SK-N-MC (cell line): ENCODE data around the gene CDC42EP4.

Experiments used
- EZH2 ChIP-seq: fragments of 200-600 bp; sonication (generic); IDR thresholded peaks from one replicate; pipeline ENCODE4 v1.6.1; 2017; ENCODE audit warnings: antibody characterized with exemption
- POLR2AphosphoS5 ChIP-seq: IDR thresholded peaks from 2 replicates; pipeline ENCODE4 v1.6.1; 2012; ENCODE audit warnings: mild to moderate bottlenecking, low read depth, low read length, borderline replicate concordance

GRCh38 chr17:73309727-73310596 is 1.8 kb downstream of the CDC42EP4 start:
- TF ChIP-seq POLR2AphosphoS5 = no peak; the same call in 1 of the 2 replicates
- TF ChIP-seq EZH2 = no peak
